Measurements from ENCODE around the gene HPSE2. TPM values are rescaled to one million over a fixed set of nuclear protein-coding genes. Genes with fewer than 3 reads are reported as not detected.

HPSE2 gene
- total RNA-seq, 1 experiment from 2014 or later, result 0.20 TPM

GRCh38 chr10:98436704-98437103 lies 798.9 kb downstream of the HPSE2 start:
- Histone ChIP-seq H3K79me1 (ENCODE audit: insufficient read depth, low read depth, low read length, poor library complexity, severe bottlenecking) (no peaks in the 10 kb centered on the region), H2BK15ac (ENCODE audit: low read depth, low read length) (no peak overlapping the region), H2BK12ac (ENCODE audit: insufficient read length, low read depth, low read length) (no peak overlapping the region), H3K23ac (ENCODE audit: insufficient read length, low read depth, low read length) (no peak overlapping the region), H2BK5ac (ENCODE audit: insufficient read length, low read length) (no peak overlapping the region), H2BK120ac (ENCODE audit: low read depth, low read length, poor library complexity, severe bottlenecking) (no peak overlapping the region), H2AK5ac (ENCODE audit: insufficient read length, low read length) (no peak overlapping the region), H3K23me2 (ENCODE audit: insufficient read length, low read depth, low read length, poor library complexity, severe bottlenecking) (no peaks in the 10 kb centered on the region), H3T11ph (ENCODE audit: low read length) (no peak overlapping the region), H3K27ac (ENCODE audit: insufficient read length, low read depth, low read length) (no peak overlapping the region), H3K9me3 (ENCODE audit: control insufficient read depth, low read depth, low read length) (no peaks in the 10 kb centered on the region), H3K4me1 (ENCODE audit: insufficient read depth, low read length) (no peaks in the 10 kb centered on the region), H3K4ac (ENCODE audit: low read depth, low read length) (no peak overlapping the region), H3K9ac (ENCODE audit: extremely low read depth, insufficient read length, low read length) (no peak overlapping the region), H4K91ac (ENCODE audit: insufficient read length, low read depth, low read length) (no peak overlapping the region), H2AFZ (ENCODE audit: low read length) (no peak overlapping the region), H4K5ac (ENCODE audit: insufficient read length, low read depth, low read length) (no peak overlapping the region), H3K18ac (ENCODE audit: insufficient read length, low read depth, low read length) (no peak overlapping the region), H2BK20ac (ENCODE audit: low read depth, low read length, poor library complexity, severe bottlenecking) (no peak overlapping the region), H3K4me2 (ENCODE audit: insufficient read depth, insufficient read length, low read length) (no peak overlapping the region), H4K8ac (replicated peaks; ENCODE audit: insufficient read length, low read depth, low read length) (no peak overlapping the region), H4K20me1 (ENCODE audit: control insufficient read depth, insufficient read depth, insufficient read length) (no peaks in the 10 kb centered on the region), H3K14ac (ENCODE audit: insufficient read depth, low read length) (no peak overlapping the region), H3K56ac (ENCODE audit: insufficient read length, low read depth, low read length) (no peak overlapping the region), H3K79me2 (ENCODE audit: insufficient read depth, low read length) (no peaks in the 10 kb centered on the region), H3K27me3 (ENCODE audit: insufficient read depth, low read length) (no peaks in the 10 kb centered on the region)
- Mint-ChIP-seq H3K36me3 (ENCODE audit: insufficient read depth in 1 of 3, low read depth in 3 of 3) (peaks cover 79 to 92% (median 84%) of the 10 kb centered on the region in 3 experiments), H3K4me1 (peaks cover 4 to 14% of the 10 kb centered on the region in 2 experiments), H3K27me3 (ENCODE audit: low read depth) (no peaks in the 10 kb centered on the region), H3K4me3 (no peak overlapping the region), H3K27ac (no peak overlapping the region), H3K9me3 (peaks cover 29 to 34% of the 10 kb centered on the region in 2 experiments)
- TF ChIP-seq CTCF (conservative IDR thresholded peaks at IDR 0.05), result no peak
- no peak for DNase-seq
- no CpG with 5 or more reads among the region's 4 CpGs for WGBS (ENCODE audit: extremely low coverage, insufficient read length, low lambda C conversion rate)
